ENCODE results near the gene SAMD14.

The SAMD14 gene

DNA sequence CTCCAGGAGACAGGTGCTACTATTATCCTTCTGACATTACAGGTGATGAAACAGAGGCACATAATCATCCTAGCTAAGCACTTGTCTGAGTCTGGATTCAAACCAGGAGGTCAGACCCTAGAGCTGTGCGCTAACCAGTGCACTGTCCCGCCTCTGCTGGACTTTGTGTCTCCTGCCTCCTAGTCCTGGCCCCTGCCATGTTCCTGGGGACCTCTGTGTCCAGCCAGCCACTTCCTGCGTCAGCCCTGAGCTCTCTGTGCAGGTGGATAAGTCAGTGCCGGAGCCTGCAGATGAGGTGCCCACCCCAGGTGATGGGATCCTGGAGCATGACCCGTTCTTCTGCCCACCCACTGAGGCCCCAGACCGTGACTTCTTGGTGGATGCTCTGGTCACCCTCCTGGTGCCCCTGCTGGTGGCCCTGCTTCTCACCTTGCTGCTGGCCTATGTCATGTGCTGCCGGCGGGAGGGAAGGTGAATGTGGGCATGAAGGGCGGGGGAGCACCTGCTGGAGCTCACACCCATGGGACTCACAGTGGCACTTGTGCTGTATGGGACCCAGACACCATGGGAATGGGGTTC is 40.0 kb upstream of the SAMD14 start:
- no peak overlapping the region for H3K4me3 ChIP-seq (ENCODE audit: control insufficient read depth, low read depth, low read length)
- DNase-seq (ENCODE audit: low read depth) = no peak
- TF ChIP-seq, protein P1, sequence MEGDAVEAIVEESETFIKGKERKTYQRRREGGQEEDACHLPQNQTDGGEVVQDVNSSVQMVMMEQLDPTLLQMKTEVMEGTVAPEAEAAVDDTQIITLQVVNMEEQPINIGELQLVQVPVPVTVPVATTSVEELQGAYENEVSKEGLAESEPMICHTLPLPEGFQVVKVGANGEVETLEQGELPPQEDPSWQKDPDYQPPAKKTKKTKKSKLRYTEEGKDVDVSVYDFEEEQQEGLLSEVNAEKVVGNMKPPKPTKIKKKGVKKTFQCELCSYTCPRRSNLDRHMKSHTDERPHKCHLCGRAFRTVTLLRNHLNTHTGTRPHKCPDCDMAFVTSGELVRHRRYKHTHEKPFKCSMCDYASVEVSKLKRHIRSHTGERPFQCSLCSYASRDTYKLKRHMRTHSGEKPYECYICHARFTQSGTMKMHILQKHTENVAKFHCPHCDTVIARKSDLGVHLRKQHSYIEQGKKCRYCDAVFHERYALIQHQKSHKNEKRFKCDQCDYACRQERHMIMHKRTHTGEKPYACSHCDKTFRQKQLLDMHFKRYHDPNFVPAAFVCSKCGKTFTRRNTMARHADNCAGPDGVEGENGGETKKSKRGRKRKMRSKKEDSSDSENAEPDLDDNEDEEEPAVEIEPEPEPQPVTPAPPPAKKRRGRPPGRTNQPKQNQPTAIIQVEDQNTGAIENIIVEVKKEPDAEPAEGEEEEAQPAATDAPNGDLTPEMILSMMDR (conservative IDR thresholded peaks at IDR 0.05; ENCODE audit: control insufficient read depth, insufficient read depth, low read depth, low read length) = no peak

DNA sequence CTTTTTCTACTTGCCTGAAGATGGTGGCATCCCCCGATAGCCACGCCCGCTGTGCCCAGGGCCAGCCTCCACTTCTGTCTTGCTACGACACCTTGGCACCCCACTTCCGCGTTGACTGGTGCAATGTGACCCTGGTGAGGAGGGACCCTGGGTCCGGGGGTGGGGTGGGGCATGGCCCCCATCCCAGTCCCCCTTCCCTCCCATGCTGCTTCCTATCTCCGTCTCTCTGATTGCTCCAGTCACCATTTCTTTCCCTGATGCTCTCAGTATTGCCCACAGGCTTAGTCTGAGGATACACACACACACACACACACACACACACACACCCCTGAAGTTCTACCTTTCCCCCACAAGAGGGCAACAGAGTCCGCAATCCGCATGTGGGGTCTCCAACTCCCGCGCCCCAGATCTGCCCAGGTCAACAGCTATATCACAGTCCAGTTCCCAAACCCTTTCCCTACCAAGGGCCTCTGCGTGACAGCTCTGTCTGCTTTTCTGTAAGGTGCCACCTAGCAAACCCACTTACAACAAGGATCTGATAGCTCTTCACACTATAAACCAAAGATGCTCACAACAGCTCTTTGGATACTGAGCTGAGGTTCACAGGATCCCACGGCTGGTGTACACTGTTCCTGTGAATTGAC is 39.3 kb upstream of the SAMD14 start:
- no peak overlapping the region for H3K4me3 ChIP-seq (ENCODE audit: control insufficient read depth, low read depth, low read length)
- DNase-seq (ENCODE audit: low read depth) = peak; percentile 73
- TF ChIP-seq, protein P1 (conservative IDR thresholded peaks at IDR 0.05; ENCODE audit: control insufficient read depth, insufficient read depth, low read depth, low read length) = peak; percentile 92

DNA sequence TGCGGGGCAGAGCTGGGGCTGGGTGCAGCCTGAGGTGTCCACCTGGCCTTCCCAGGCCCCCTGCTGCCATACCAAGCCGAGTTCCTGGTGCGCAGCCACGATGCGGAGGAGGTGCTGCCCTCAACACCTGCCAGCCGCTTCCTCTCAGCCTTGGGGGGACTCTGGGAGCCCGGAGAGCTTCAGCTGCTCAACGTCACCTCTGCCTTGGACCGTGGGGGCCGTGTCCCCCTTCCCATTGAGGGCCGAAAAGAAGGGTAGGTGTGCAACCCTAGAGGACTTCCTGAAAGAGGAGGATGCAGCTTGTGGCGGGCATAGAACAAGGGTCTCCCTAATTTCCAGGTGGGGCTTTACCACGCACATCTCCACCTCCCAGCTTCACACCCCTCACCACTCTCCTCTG is 38.4 kb upstream of the SAMD14 start:
- DNase-seq (ENCODE audit: low read depth) = no peak
- H3K4me3 ChIP-seq (ENCODE audit: control insufficient read depth, low read depth, low read length) = no peak overlapping the region
- TF ChIP-seq, protein P1 (conservative IDR thresholded peaks at IDR 0.05; ENCODE audit: control insufficient read depth, insufficient read depth, low read depth, low read length) = no peak

DNA sequence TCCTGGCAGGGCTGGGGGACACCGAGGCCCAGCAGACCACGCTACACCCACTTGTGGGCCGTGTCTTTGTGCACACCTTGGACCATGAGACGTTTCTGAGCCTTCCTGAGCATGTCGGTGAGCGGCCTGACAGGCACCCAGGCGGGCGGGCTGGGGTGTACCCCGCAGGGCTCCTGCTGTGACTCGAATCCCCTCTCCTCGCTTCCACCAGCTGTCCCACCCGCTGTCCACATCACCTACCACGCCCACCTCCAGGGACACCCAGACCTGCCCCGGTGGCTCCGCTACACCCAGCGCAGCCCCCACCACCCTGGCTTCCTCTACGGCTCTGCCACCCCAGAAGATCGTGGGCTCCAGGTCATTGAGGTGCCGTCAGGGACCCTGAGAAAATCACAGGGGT is 37.4 kb upstream of the SAMD14 start:
- DNase-seq (ENCODE audit: low read depth) = no peak
- TF ChIP-seq, protein P1 (conservative IDR thresholded peaks at IDR 0.05; ENCODE audit: control insufficient read depth, insufficient read depth, low read depth, low read length) = no peak
- H3K4me3 ChIP-seq (ENCODE audit: control insufficient read depth, low read depth, low read length) = no peak overlapping the region

DNA sequence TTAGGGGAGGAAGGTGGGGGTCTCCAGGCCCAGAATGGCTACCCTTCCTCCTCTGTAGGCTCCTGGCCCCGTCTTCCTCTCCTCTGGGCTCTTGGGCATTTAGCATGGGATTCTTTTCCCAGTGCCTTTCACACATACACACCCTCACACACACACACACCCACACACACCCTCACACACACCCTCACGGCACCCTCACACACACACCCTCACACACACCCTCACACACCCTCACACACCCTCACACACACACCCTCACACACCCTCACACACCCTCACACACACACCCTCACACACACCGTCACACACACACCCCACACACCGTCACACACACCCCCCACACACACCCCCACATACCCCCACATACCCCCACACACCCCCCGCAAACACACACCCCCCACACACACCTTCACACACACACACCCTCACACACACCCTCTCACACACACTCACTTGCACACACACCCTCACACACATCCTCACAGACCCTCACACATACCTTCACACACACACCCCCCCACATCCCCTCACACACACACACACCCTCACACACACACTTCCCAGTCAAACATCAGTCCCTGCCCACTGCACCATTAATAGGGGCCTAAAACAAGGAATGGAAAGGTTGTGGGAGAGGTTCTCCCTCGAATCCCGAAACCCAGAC is 36.7 kb upstream of the SAMD14 start:
- no peak overlapping the region for H3K4me3 ChIP-seq (ENCODE audit: control insufficient read depth, low read depth, low read length)
- DNase-seq (ENCODE audit: low read depth) = no peak
- TF ChIP-seq, protein P1 (conservative IDR thresholded peaks at IDR 0.05; ENCODE audit: control insufficient read depth, insufficient read depth, low read depth, low read length) = no peak

DNA sequence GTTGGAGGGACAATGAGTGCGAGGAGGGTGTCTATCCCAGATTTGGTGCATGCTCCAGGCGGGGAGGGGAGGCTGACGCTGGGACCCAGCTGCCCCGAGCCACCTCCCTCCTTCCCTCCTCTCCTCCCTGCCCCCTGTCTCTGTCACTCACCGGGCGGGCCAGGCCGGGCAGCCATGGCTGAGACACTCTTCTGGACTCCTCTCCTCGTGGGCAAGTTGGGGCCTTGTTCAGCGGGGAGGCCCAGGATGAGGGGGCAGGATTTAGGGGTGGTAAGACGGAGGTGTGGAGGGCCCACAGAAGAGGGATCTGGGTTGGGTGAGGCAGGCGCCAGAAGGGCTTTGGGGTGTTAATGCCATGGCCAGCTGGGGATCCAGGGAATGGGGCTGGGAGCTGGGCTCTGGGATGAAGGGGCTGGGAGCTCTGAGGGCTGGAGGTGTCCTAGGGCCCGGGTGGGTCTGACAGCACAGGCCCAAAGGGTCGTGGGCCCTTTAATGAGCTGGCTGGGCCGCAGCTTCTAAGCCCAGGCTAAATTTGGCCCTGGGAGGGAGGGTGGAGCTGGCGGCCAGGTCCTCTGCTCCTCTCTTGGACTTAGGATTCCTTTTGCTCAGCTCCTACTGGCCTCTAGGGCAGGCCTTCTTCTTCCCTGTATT is 36.0 kb upstream of the SAMD14 start, which contains the start of gene SGCA:
Gene SGCA (plus strand): TSS at position 139 of the 651 bp plus-strand sequence. CDS start 36 bp downstream, at position 175.
- no peak within 1 kb of the TSS for H3K4me3 ChIP-seq (ENCODE audit: control insufficient read depth, low read depth, low read length)
- no peak for DNase-seq (ENCODE audit: low read depth)
- TF ChIP-seq, protein P1 (conservative IDR thresholded peaks at IDR 0.05; ENCODE audit: control insufficient read depth, insufficient read depth, low read depth, low read length) = no peak

Measured in fibroblast of mammary gland (primary cell).